ENCODE results near the gene TAS2R60. TPM values are rescaled to one million over a fixed set of nuclear protein-coding genes. Genes with fewer than 3 reads are reported as not detected.
A peak's percentile ranks its signal among the peaks of the same experiment; 100 is the strongest.

TAS2R60 gene
- polyA plus RNA-seq, 1 donor (not counting 4 experiments of a cell fraction or from before 2014, with no cell fraction given) = 0.17 TPM

DNA sequence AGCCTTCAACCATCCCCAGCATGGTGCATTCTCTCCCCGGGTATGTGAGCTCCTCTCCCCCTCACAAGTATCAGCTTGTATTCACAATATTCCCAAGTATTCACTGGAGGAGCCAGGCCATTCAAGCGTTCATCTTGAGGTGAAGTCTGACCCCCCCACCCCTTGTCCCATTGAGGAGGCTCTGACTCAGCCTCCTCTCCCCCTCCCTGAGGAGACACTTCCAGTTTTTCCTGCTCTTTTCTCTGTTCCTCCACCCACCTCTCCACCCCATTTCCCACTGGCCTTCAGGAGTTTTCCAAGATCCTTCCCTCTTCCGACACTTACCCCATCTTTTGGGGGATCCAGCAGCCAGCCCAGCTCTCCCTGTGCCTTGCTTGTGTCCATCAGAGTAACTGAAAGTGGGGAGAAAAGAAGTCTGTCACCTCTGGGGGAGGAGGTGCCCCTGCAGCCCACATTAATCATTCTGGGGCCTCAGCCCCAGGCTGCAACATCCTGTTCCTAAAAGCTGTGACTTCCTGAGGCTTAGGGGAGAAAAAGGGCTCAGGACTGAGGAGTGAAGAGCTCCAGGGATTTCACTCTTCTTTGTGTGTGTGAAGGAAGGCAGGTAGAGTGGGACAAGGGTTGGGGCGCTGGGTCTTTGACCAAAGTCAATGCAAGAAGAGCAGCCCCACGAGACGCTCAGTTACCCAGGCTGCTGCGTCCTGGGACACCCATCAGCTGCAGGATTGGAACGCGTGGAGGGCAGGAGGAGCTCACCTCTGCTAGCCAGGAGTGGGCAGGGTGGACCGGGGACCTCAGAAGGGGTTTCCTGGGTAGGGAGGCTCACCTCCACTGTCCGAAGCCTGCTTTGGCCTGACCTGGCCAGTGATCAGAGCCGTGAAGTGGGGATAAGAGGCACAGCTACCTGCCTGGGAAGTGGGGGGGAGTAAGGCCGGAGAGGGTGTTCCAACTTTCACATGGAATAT, 35.7 kb upstream of the TAS2R60 start:
- dilution Hi-C loops (cut with MboI; ENCODE audit: extremely low pct_ligation_motif_present, low sequenced_read_pairs) = no loop called here
- Histone ChIP-seq H3K27me3 (ENCODE audit: control insufficient read depth, extremely low read depth, insufficient read depth, low read length) (no peaks in the 10 kb centered on the region), H3K4me2 (ENCODE audit: control insufficient read depth, extremely low read depth, insufficient read depth, low read depth, low read length) (peak overlapping the region; percentile 96), H3K27ac (ENCODE audit: control insufficient read depth, insufficient read depth, low read length) (peak overlapping the region; percentile 33), H2AFZ (ENCODE audit: control insufficient read depth, low read length) (peak overlapping the region; percentile 58), H3K4me3 (ENCODE audit: control insufficient read depth in 2 of 3, extremely low read depth in 1 of 3, insufficient read depth in 2 of 3, low read depth in 1 of 3, low read length in 3 of 3) (peak overlapping the region; percentile 79 to 86 (median 83)), H4K20me1 (ENCODE audit: control insufficient read depth, extremely low read depth, insufficient read depth, low read length) (no peaks in the 10 kb centered on the region), H3K9me1 (ENCODE audit: control insufficient read depth, extremely low read depth, insufficient read depth, low read length) (no peaks in the 10 kb centered on the region), H3K9me3 (ENCODE audit: control insufficient read depth, low read depth, low read length) (no peaks in the 10 kb centered on the region), H3K79me2 (ENCODE audit: control insufficient read depth, insufficient read depth, low read length) (peaks cover 7% of the 10 kb centered on the region), H3K9ac (ENCODE audit: control insufficient read depth, extremely low read depth, insufficient read depth, low read length) (peak overlapping the region; percentile 76), H3K36me3 (ENCODE audit: control insufficient read depth in 2 of 2, extremely low read depth in 1 of 2, insufficient read depth in 2 of 2, low read length in 2 of 2) (peaks cover 0 to 2% of the 10 kb centered on the region in 2 experiments), H3K4me1 (ENCODE audit: control insufficient read depth, extremely low read depth, insufficient read depth, low read length) (peaks cover 20% of the 10 kb centered on the region)
- DNase-seq (ENCODE audit: low read depth, low spot score) = no peak
- TF ChIP-seq, protein P1, sequence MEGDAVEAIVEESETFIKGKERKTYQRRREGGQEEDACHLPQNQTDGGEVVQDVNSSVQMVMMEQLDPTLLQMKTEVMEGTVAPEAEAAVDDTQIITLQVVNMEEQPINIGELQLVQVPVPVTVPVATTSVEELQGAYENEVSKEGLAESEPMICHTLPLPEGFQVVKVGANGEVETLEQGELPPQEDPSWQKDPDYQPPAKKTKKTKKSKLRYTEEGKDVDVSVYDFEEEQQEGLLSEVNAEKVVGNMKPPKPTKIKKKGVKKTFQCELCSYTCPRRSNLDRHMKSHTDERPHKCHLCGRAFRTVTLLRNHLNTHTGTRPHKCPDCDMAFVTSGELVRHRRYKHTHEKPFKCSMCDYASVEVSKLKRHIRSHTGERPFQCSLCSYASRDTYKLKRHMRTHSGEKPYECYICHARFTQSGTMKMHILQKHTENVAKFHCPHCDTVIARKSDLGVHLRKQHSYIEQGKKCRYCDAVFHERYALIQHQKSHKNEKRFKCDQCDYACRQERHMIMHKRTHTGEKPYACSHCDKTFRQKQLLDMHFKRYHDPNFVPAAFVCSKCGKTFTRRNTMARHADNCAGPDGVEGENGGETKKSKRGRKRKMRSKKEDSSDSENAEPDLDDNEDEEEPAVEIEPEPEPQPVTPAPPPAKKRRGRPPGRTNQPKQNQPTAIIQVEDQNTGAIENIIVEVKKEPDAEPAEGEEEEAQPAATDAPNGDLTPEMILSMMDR (optimal IDR thresholded peaks at IDR 0.05 in 1 of 3, IDR thresholded peaks at IDR 0.05 in 1 of 3, conservative IDR thresholded peaks at IDR 0.05 in 1 of 3; ENCODE audit: extremely low read depth in 1 of 3, insufficient read depth in 2 of 3, low read length in 3 of 3) = no peak
- TF ChIP-seq EZH2 (IDR thresholded peaks at IDR 0.05; ENCODE audit: low read length) = no peak
- no peak for FAIRE-seq

DNA sequence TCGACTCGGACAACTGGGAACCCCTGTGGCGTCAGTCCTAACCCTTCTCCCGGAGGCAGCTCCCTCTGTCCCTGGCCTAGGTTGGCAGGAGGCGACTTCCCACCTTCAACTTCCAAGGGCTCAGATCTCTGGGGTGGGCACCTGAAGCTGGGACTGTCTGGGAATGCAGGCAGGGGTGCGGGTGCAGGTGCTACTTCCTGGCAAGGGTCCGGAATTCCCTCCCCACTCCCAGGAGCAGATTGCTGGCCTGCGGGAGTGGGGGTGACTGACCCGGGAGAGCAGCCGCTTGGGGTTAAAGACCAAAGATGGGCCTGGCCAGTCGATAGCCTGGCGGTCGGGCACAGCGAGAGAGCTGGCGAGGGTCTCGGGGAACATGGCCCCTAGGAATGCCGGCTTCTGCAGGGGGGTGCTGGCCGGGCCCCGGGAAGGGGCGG, 35.0 kb upstream of the TAS2R60 start:
- Histone ChIP-seq H3K4me1 (ENCODE audit: control insufficient read depth, extremely low read depth, insufficient read depth, low read length) (peaks cover 24% of the 10 kb centered on the region), H3K79me2 (ENCODE audit: control insufficient read depth, insufficient read depth, low read length) (peaks cover 7% of the 10 kb centered on the region), H3K9ac (ENCODE audit: control insufficient read depth, extremely low read depth, insufficient read depth, low read length) (peak overlapping the region; percentile 76), H3K27ac (ENCODE audit: control insufficient read depth, insufficient read depth, low read length) (peak overlapping the region; percentile 33), H4K20me1 (ENCODE audit: control insufficient read depth, extremely low read depth, insufficient read depth, low read length) (no peaks in the 10 kb centered on the region), H3K4me3 (ENCODE audit: control insufficient read depth in 2 of 3, extremely low read depth in 1 of 3, insufficient read depth in 2 of 3, low read depth in 1 of 3, low read length in 3 of 3) (peak overlapping the region; percentile 79 to 86 (median 83)), H3K27me3 (ENCODE audit: control insufficient read depth, extremely low read depth, insufficient read depth, low read length) (no peaks in the 10 kb centered on the region), H3K9me3 (ENCODE audit: control insufficient read depth, low read depth, low read length) (no peaks in the 10 kb centered on the region), H3K9me1 (ENCODE audit: control insufficient read depth, extremely low read depth, insufficient read depth, low read length) (no peaks in the 10 kb centered on the region), H3K4me2 (ENCODE audit: control insufficient read depth, extremely low read depth, insufficient read depth, low read depth, low read length) (peak overlapping the region; percentile 96), H3K36me3 (ENCODE audit: control insufficient read depth in 2 of 2, extremely low read depth in 1 of 2, insufficient read depth in 2 of 2, low read length in 2 of 2) (peaks cover 0 to 2% of the 10 kb centered on the region in 2 experiments), H2AFZ (ENCODE audit: control insufficient read depth, low read length) (peak overlapping the region; percentile 58)
- TF ChIP-seq, protein P1 (optimal IDR thresholded peaks at IDR 0.05 in 1 of 3, IDR thresholded peaks at IDR 0.05 in 1 of 3, conservative IDR thresholded peaks at IDR 0.05 in 1 of 3; ENCODE audit: extremely low read depth in 1 of 3, insufficient read depth in 2 of 3, low read length in 3 of 3) = no peak
- TF ChIP-seq EZH2 (IDR thresholded peaks at IDR 0.05; ENCODE audit: low read length) = no peak
- no peak for DNase-seq (ENCODE audit: low read depth, low spot score)
- dilution Hi-C loops (cut with MboI; ENCODE audit: extremely low pct_ligation_motif_present, low sequenced_read_pairs) = no loop called here
- FAIRE-seq = no peak

Data from keratinocyte (primary cell).